HFFc6 (cell line): ENCODE measurements around the gene KIF26B. TPM values are rescaled to one million over a fixed set of nuclear protein-coding genes. Genes with fewer than 3 reads are reported as not detected.

Experiments
- DNase-seq: peaks from one replicate; pipeline ENCODE4 v3.0.0-alpha.2; 2018
- H3K27ac Mint-ChIP-seq: 2 replicates; pipeline ENCODE4 v1.8.0; 2020; ENCODE audit warnings: mild to moderate bottlenecking, mixed read lengths
- H3K27me3 Mint-ChIP-seq: 2 replicates; pipeline ENCODE4 v1.8.0; 2021; ENCODE audit warnings: mild to moderate bottlenecking, moderate library complexity, mixed read lengths; ENCODE audit not compliant: insufficient read depth
- H3K36me3 Mint-ChIP-seq: 2 replicates; pipeline ENCODE4 v1.8.0; 2021; ENCODE audit warnings: low read depth, mixed read lengths
- H3K4me1 Mint-ChIP-seq: 2 replicates; pipeline ENCODE4 v1.8.0; 2020; ENCODE audit warnings: low read depth, mixed read lengths
- H3K4me3 Mint-ChIP-seq: 2 replicates; pipeline ENCODE4 v1.8.0; 2020; ENCODE audit warnings: mild to moderate bottlenecking, moderate library complexity, mixed read lengths
- H3K9me3 Mint-ChIP-seq: 2 replicates; pipeline ENCODE4 v1.8.0; 2020; ENCODE audit warnings: mild to moderate bottlenecking, mixed read lengths
- CTCF ChIP-seq: fragments of 200-600 bp; sonication (generic); IDR thresholded peaks from 2 replicates; pipeline ENCODE4 v1.5.0; 2021; ENCODE audit warnings: antibody characterized with exemption, mild to moderate bottlenecking
- total RNA-seq, 6 experiments: library from RNA; stranded (reverse); fragmentation: NEBNext Ultra II Directional; extraction: Animal tissue kit (Norgen Biotek cat#: 25700); gene quantifications; 2 replicates in 1 of 6; 3 replicates in 5 of 6; pipeline ENCODE4 v1.2.3, GENCODE V29; 2021

Gene KIF26B
- total RNA-seq, 6 experiments from 2014 or later = 4.6 to 7.5 (median 5.5) TPM

- no peak for DNase-seq
- TF ChIP-seq CTCF = no peak
- Mint-ChIP-seq H3K9me3 (peaks cover 2% of the 10 kb centered on the region), H3K27me3 (no peaks in the 10 kb centered on the region), H3K36me3 (peaks cover 13% of the 10 kb centered on the region), H3K4me1 (peaks cover 37% of the 10 kb centered on the region), H3K27ac (peak overlapping the region; percentile 2; the same call in 1 of the 2 replicates), H3K4me3 (peak overlapping the region; percentile 76)
Observed at GRCh38 chr1:245201201-245201600, 46.4 kb downstream of the KIF26B start.

GRCh38 chr1:245201827-245202226 is 47.0 kb downstream of the KIF26B start:
- H3K27me3 Mint-ChIP-seq = no peaks in the 10 kb centered on the region
- H3K4me1 Mint-ChIP-seq = peaks cover 37% of the 10 kb centered on the region
- peaks cover 9% of the 10 kb centered on the region for H3K9me3 Mint-ChIP-seq
- peak overlapping the region; percentile 2; the same call in 1 of the 2 replicates for H3K27ac Mint-ChIP-seq
- peaks cover 19% of the 10 kb centered on the region for H3K36me3 Mint-ChIP-seq
- peak overlapping the region; percentile 76 for H3K4me3 Mint-ChIP-seq
- no peak for TF ChIP-seq CTCF
- DNase-seq = peak; percentile 5

GRCh38 chr1:245205396-245205795 is 50.6 kb downstream of the KIF26B start:
- no peak overlapping the region for H3K27ac Mint-ChIP-seq
- H3K4me3 Mint-ChIP-seq = no peak overlapping the region
- H3K9me3 Mint-ChIP-seq = peaks cover 28% of the 10 kb centered on the region
- peaks cover 28% of the 10 kb centered on the region for H3K36me3 Mint-ChIP-seq
- TF ChIP-seq CTCF = no peak
- H3K4me1 Mint-ChIP-seq = peaks cover 18% of the 10 kb centered on the region
- H3K27me3 Mint-ChIP-seq = peaks cover 2% of the 10 kb centered on the region
- DNase-seq = no peak

GRCh38 chr1:245205864-245206263 is 51.1 kb downstream of the KIF26B start:
- peaks cover 28% of the 10 kb centered on the region for H3K36me3 Mint-ChIP-seq
- H3K27me3 Mint-ChIP-seq = peaks cover 2% of the 10 kb centered on the region
- H3K4me3 Mint-ChIP-seq = no peak overlapping the region
- peaks cover 28% of the 10 kb centered on the region for H3K9me3 Mint-ChIP-seq
- DNase-seq = no peak
- peaks cover 15% of the 10 kb centered on the region for H3K4me1 Mint-ChIP-seq
- H3K27ac Mint-ChIP-seq = no peak overlapping the region
- TF ChIP-seq CTCF = no peak

GRCh38 chr1:245207056-245207638 is 52.4 kb downstream of the KIF26B start:
- Mint-ChIP-seq H3K36me3 (peaks cover 28% of the 10 kb centered on the region), H3K27me3 (peaks cover 2% of the 10 kb centered on the region)

More at GRCh38 chr1:245207056-245207638, 52.4 kb downstream of the KIF26B start:
- Mint-ChIP-seq H3K4me3 (no peak overlapping the region), H3K9me3 (peaks cover 28% of the 10 kb centered on the region), H3K4me1 (peaks cover 2% of the 10 kb centered on the region), H3K27ac (no peak overlapping the region)
- TF ChIP-seq CTCF = no peak
- DNase-seq = no peak
